Hepatocyte (in vitro differentiated cells): ENCODE data around the gene CEP55. TPM values are rescaled to one million over a fixed set of nuclear protein-coding genes. Genes with fewer than 3 reads are reported as not detected.

Experiments
- DNase-seq: peaks from one replicate; pipeline ENCODE4 v3.0.0-alpha.2; 2016; ENCODE audit warnings: low spot score
- H2AFZ ChIP-seq: fragments of 200-600 bp; sonication (generic); 2 replicates; pipeline ENCODE4 v1.6.0; 2016; ENCODE audit warnings: antibody characterized with exemption, mild to moderate bottlenecking
- H3K27ac ChIP-seq: fragments of 200-600 bp; sonication (generic); 2 replicates; pipeline ENCODE4 v1.5.1; 2016; ENCODE audit warnings: mild to moderate bottlenecking
- H3K27me3 ChIP-seq: fragments of 200-600 bp; sonication (generic); 2 replicates; pipeline ENCODE4 v1.6.1; 2016
- H3K36me3 ChIP-seq: fragments of 200-600 bp; sonication (generic); replicated peaks from 2 replicates; pipeline ENCODE4 v1.5.1; 2016; ENCODE audit warnings: low read depth; ENCODE audit not compliant: insufficient read depth
- H3K4me1 ChIP-seq: fragments of 200-600 bp; sonication (generic); 2 replicates; pipeline ENCODE4 v1.5.1; 2016; ENCODE audit warnings: mild to moderate bottlenecking, moderate library complexity; ENCODE audit not compliant: insufficient read depth
- H3K4me2 ChIP-seq: fragments of 200-600 bp; sonication (generic); 2 replicates; pipeline ENCODE4 v1.6.0; 2016
- H3K4me3 ChIP-seq: fragments of 200-600 bp; sonication (generic); 2 replicates; pipeline ENCODE4 v1.5.1; 2016; ENCODE audit warnings: mild to moderate bottlenecking
- H3K79me2 ChIP-seq: fragments of 200-600 bp; sonication (generic); 2 replicates; pipeline ENCODE4 v1.6.0; 2017; ENCODE audit warnings: mild to moderate bottlenecking
- H3K9me2 ChIP-seq: fragments of 200-600 bp; sonication (generic); replicated peaks from 2 replicates; pipeline ENCODE4 v1.6.0; 2017; ENCODE audit warnings: mild to moderate bottlenecking; ENCODE audit not compliant: insufficient read depth
- H3K9me3 ChIP-seq: fragments of 200-600 bp; sonication (generic); 2 replicates; pipeline ENCODE4 v1.5.1; 2016; ENCODE audit warnings: low read depth, mild to moderate bottlenecking
- H4K20me1 ChIP-seq: fragments of 200-600 bp; sonication (generic); 2 replicates; pipeline ENCODE4 v1.6.0; 2016; ENCODE audit warnings: mild to moderate bottlenecking; ENCODE audit not compliant: insufficient read depth, poor library complexity, severe bottlenecking
- EZH2 ChIP-seq: fragments of 200-600 bp; sonication (generic); IDR thresholded peaks from 2 replicates; pipeline ENCODE4 v1.6.1; 2016; ENCODE audit warnings: antibody characterized with exemption, mild to moderate bottlenecking, borderline replicate concordance
- EZH2phosphoT487 ChIP-seq: fragments of 200-600 bp; sonication (generic); IDR thresholded peaks from one replicate; pipeline ENCODE4 v1.6.1; 2018; ENCODE audit warnings: antibody characterized with exemption, mild to moderate bottlenecking, low read depth, moderate library complexity; ENCODE audit not compliant: unreplicated experiment, severe bottlenecking
- WGBS: methylation state at CpG from one replicate; pipeline ENCODE4 v1.1.6; 2016; ENCODE audit warnings: low lambda C conversion rate; ENCODE audit errors: missing lambda C conversion rate; 5-methylcytosine and 5-hydroxymethylcytosine counted together
- polyA plus RNA-seq: library from polyadenylated mRNA; unstranded; fragments of >200 nt; fragmentation: Nextera tagmentation; extraction: Ambion mirVana; gene quantifications from 2 replicates; pipeline ENCODE4 v1.2.1, GENCODE V29; 2016
- total RNA-seq: library from RNA; depleted of rRNA; stranded (reverse); fragments of >200 nt; gene quantifications from 2 replicates; pipeline ENCODE4 v1.2.3, GENCODE V29; 2014
- TF ChIP-seq, protein P1 (sequence below): fragments of 200-600 bp; sonication (generic); IDR thresholded peaks from 2 replicates; pipeline ENCODE4 v1.5.1; 2016; ENCODE audit warnings: antibody characterized with exemption, mild to moderate bottlenecking; ENCODE audit not compliant: poor library complexity

Gene CEP55
- total RNA-seq: 3.6 and 4.0 TPM in 2 replicates
- polyA plus RNA-seq: 5.4 and 5.9 TPM in 2 replicates

DNA sequence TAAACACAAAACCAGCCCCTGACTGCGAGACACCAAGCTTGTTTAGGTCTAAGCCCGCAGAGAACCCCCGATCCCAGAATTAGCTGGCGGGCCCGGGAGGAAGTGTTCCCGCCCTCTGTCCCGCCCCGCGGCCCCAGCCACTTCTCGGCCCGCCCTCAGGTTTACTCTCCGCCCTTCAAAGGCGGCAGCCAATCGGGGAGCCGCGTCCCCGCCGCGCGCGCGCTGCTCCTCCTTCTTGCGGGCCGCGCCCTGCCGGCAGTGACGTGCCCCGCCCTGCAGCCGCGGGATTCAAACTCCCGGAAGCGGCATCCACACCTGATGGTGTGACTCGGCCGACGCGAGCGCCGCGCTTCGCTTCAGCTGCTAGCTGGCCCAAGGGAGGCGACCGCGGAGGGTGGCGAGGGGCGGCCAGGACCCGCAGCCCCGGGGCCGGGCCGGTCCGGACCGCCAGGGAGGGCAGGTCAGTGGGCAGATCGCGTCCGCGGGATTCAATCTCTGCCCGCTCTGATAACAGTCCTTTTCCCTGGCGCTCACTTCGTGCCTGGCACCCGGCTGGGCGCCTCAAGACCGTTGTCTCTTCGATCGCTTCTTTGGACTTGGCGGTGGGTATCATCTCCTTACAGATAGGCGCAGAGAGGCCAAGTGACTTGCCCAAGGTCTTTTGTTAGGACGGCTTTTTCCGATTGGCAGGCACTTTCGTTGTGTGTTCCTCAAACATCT is at the start of gene CEP55:
TSS of gene CEP55 (plus strand) at position 291 of the 720 bp plus-strand sequence. CDS start 3,440 bp downstream, outside the sequence.
- DNase-seq: peak; percentile 98
- peaks cover 6% of the 10 kb centered on the region for H3K79me2 ChIP-seq
- H4K20me1 ChIP-seq: no peaks in the 10 kb centered on the region
- no peaks in the 10 kb centered on the region for H3K9me3 ChIP-seq
- H3K4me2 ChIP-seq: peak within 1 kb of the TSS; percentile 85
- no peaks in the 10 kb centered on the region for H3K9me2 ChIP-seq
- peak within 1 kb of the TSS; percentile 58 for H3K4me3 ChIP-seq
- TF ChIP-seq EZH2 (no peak), EZH2phosphoT487 (no peak)
- TF ChIP-seq, protein P1, sequence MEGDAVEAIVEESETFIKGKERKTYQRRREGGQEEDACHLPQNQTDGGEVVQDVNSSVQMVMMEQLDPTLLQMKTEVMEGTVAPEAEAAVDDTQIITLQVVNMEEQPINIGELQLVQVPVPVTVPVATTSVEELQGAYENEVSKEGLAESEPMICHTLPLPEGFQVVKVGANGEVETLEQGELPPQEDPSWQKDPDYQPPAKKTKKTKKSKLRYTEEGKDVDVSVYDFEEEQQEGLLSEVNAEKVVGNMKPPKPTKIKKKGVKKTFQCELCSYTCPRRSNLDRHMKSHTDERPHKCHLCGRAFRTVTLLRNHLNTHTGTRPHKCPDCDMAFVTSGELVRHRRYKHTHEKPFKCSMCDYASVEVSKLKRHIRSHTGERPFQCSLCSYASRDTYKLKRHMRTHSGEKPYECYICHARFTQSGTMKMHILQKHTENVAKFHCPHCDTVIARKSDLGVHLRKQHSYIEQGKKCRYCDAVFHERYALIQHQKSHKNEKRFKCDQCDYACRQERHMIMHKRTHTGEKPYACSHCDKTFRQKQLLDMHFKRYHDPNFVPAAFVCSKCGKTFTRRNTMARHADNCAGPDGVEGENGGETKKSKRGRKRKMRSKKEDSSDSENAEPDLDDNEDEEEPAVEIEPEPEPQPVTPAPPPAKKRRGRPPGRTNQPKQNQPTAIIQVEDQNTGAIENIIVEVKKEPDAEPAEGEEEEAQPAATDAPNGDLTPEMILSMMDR: no peak
- 3% methylated on average over 49 of the region's 68 CpGs for WGBS
- H3K27ac ChIP-seq: peak within 1 kb of the TSS; percentile 22
- H3K27me3 ChIP-seq: peaks cover 4% of the 10 kb centered on the region
- peak within 1 kb of the TSS; percentile 86 for H2AFZ ChIP-seq
- H3K4me1 ChIP-seq: no peaks in the 10 kb centered on the region
- H3K36me3 ChIP-seq: no peaks in the 10 kb centered on the region

DNA sequence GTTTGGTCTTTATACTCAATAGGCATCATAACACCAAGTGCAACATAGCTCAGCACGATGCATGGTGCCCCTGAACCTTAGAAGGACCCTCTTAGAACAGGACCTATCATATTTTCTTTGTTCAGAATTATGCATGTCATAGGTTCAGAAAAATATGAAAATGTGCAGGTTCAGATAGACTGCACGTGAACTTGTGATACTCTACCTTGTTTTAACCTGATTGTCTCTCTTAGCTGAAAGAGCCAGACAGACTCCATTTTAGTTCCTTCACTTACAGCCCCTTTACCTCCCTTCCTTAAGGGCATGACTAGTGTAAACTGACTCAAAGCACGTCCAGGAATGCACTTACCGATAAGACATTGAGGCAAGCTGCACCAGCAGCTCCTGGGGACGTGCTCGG is 49.4 kb upstream of the CEP55 start:
- no peaks in the 10 kb centered on the region for H3K36me3 ChIP-seq
- H4K20me1 ChIP-seq: no peaks in the 10 kb centered on the region
- 53% methylated on average over 6 of the region's 6 CpGs for WGBS
- H3K27ac ChIP-seq: peak overlapping the region; percentile 94
- H3K27me3 ChIP-seq: no peaks in the 10 kb centered on the region
- no peaks in the 10 kb centered on the region for H3K9me2 ChIP-seq
- TF ChIP-seq EZH2 (no peak), EZH2phosphoT487 (no peak)
- TF ChIP-seq, protein P1: no peak
- H3K4me2 ChIP-seq: no peak overlapping the region
- H3K79me2 ChIP-seq: peaks cover 6% of the 10 kb centered on the region
- no peaks in the 10 kb centered on the region for H3K9me3 ChIP-seq
- no peak overlapping the region for H3K4me3 ChIP-seq
- peaks cover 18% of the 10 kb centered on the region for H3K4me1 ChIP-seq
- no peak for DNase-seq
- H2AFZ ChIP-seq: no peak overlapping the region

DNA sequence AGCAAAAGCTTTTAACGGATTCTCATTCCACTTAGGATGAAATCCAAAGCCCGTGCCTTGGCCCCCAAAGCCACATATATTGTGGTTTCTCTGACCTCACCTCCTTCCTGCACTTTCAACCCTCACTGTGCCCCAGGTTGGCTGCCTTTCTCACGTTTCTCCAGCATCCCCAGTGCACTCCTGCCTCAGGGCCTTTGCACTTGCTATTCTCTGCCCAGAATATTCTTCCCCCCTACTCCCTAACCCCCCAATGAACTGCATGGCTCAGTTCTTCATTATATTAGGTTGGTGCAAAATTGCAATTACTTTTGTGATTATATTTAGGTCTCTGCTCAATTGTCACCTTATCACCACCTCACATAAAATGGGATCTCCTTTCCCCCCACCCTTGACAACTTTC is 48.4 kb upstream of the CEP55 start:
- Histone ChIP-seq H3K4me3 (no peak overlapping the region), H3K9me2 (no peaks in the 10 kb centered on the region), H3K4me2 (no peak overlapping the region), H3K27ac (no peak overlapping the region), H3K9me3 (no peaks in the 10 kb centered on the region), H3K4me1 (peaks cover 18% of the 10 kb centered on the region), H3K79me2 (peaks cover 9% of the 10 kb centered on the region), H3K36me3 (no peaks in the 10 kb centered on the region), H3K27me3 (no peaks in the 10 kb centered on the region), H4K20me1 (no peaks in the 10 kb centered on the region), H2AFZ (no peak overlapping the region)
- 60% methylated on average over 3 of the region's 3 CpGs for WGBS
- no peak for DNase-seq
- TF ChIP-seq EZH2phosphoT487 (no peak), EZH2 (no peak)
- TF ChIP-seq, protein P1: no peak
